Right ventricle myocardium superior (tissue), 1 donor: ENCODE results near the gene SEC22C. TPM values are rescaled to one million over a fixed set of nuclear protein-coding genes. Genes with fewer than 3 reads are reported as not detected.

Source experiments
- ATAC-seq: fragments of 200-7000 bp; cut with Tn5 transposase; one replicate; pipeline ENCODE4 v1.9.1; 2020; ENCODE audit warnings: mild to moderate bottlenecking; ENCODE audit not compliant: poor library complexity
- DNase-seq: peaks from one replicate; pipeline ENCODE4 v3.0.0-alpha.2; 2020
- intact Hi-C: fragments of 100-400 bp; cut with DNase I; formaldehyde crosslinking; loops from one replicate; pipeline ENCODE4 v1.11.2; 2022
- total RNA-seq: library from RNA; stranded (reverse); fragmentation: NEBNext Ultra II Directional; extraction: Animal tissue kit (Norgen Biotek cat#: 25700); gene quantifications from one replicate; pipeline ENCODE4 v1.2.1, GENCODE V29; 2021
- donor health status: DM: no; HTN: yes; CAD: no; lungs with severe emphysema.

SEC22C gene
- total RNA-seq, 1 donor from 2014 or later = 21.6 TPM

DNA sequence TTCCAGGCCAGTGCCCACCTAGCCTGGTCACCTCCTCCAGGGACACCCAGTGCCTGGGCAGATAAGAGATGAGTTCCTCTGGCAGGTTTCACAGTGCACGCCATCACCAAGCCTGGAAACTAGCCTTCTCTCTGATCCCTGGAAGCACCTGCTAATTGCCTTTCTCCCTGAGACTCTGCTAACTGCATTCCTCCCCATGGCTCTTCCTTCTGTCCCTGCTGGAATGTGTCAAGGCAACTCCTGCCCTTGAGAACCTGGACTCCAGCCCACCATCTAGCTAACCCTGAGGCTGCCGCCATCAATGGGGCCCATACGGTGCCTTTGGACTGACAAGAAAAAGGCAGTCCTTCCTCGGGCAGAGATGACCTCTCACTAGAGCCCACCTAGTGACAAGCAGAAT lies 60.9 kb downstream of the SEC22C start:
- no peak for ATAC-seq
- no peak for DNase-seq
- intact Hi-C loops = no loop called here

DNA sequence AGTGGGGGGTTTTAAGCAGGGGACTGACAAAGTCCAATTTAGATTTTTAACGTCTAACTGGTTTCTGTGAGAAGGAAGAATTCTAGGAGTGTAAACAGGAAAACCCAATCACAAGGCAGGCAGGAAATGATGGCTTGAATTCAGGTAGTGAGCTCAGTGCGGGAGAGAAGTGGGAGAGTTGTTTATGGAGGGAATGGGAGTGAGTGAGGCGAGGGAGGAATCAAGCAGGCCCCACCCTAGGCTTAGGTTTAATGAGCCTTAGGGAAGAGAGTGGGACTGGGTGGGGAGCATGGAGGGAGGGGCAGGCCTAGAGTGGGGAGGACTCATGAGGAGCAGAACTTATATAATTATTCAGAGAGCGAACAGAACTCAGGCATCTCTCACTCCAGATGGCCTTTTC lies 61.4 kb downstream of the SEC22C start:
- no peak for ATAC-seq
- intact Hi-C loops = no loop called here
- no peak for DNase-seq

DNA sequence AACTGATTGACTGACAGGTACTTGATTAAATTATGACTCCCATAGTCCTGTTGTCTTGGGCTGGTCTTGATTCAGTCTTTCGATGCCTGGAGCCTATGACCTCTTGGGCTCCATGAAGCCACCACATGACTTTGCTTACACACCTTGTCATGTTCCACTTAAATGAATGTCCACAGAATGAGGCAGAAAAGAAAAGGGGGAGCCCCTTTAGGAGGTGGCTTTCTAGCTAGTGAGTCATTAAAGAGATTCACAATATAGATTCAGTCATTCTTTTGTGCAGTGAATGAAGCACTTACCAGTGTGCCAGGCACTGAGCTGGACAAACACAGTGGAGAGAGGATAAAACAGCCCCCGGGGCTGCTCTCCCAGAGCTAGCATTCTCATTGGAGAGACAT lies 62.2 kb downstream of the SEC22C start:
- ATAC-seq = no peak
- intact Hi-C loops = no loop called here
- DNase-seq = peak; percentile 12

DNA sequence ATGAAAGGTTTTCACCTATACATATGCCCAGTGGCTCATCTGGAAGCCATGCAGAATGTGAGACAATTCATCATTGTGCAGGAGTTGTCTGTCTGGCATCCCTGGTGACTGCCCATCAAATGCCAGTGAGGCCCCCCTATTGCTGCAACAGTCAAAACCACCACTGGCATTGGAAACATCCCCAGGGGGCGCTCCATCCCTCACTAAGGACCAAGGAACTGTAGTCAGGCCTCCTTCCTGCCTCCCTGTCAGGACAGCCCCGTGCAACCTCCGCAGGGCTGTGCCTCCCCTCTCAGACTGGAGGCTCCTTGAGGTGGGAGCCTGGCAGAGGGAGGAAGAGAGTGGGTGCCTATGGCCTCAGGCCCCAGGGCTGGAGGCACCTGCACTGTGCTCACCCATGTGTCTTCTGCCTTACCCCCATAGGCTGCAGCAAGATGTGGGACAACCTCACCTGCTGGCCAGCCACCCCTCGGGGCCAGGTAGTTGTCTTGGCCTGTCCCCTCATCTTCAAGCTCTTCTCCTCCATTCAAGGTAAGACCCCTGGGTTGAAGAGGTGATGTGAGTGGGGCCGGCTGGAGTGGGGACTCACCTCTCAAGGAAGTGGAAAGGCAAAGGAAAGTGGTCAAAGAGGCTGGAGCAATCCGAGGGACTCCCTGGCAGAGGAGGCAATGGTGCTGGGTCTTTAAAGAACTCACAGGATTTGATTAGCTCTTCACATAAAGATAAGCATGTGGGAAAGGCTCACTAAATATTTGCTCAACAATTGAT lies 62.8 kb downstream of the SEC22C start:
- ATAC-seq (no peak), DNase-seq (peak; percentile 58)
- intact Hi-C loops = no loop called here

DNA sequence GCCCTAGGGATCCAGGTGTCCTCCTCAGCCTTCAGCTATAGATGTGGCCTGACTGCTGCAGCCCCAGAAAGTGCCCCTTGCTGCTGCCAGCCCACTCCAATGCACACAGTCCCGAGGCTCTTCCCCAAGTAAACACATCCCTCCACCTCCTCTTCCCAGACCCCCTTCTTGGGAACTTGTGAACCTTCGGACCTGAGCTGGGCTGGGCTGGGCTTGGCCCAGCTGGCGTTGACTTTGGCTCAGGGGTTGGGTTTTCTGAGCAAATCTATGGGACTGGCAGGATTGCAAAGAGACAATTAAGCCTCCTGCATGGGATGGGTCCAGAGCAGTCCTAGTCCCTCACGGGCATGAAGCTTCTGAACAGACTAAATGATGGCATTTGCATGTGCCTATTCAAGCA lies 64.7 kb downstream of the SEC22C start:
- intact Hi-C loops = no loop called here
- peak; percentile 6 for DNase-seq

DNA sequence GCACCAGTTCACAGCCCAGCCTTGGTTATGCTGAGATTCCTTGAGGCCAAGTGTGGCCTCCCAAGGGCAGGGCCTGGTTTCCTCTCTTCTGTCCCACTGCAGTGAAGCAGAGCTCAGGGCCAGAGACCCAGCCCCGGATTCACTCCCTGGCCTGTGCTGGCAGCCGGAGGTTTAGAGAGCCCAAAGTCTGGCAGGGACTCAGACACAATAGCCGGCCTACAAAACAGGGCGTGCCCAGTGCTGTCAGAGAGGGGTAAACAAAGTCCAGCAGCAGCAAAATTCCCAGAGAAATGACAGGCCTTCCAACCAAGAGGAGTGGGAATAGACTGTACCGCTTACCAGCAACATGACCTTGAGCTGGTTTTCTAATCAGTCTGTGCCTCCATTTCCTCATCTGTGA lies 65.3 kb downstream of the SEC22C start:
- ATAC-seq (no peak), DNase-seq (peak; percentile 36)
- intact Hi-C loops = no loop called here

More for the DNA sequence above, 64.7 kb downstream of the SEC22C start:
- ATAC-seq = no peak

DNA sequence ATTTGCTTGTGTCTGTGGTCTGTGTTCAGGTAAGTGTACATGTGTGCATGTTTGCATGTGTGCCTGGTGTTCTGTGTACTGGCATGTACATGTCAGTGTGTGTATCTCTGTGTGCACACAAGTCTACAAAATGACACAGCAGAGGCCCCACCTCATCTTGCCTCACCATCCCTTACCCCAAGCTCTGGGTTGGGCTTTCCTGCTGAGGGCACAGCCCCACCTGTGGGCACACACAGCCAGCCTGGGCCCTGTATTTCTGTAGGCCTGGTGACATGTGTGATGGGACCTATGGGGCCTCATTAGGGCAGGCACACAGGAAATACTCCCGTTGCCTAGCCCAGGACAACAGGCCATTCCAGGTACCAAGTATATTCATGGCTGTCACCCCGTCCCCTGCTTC lies 65.8 kb downstream of the SEC22C start:
- ATAC-seq (no peak), DNase-seq (peak; percentile 11)
- intact Hi-C loops = no loop called here

DNA sequence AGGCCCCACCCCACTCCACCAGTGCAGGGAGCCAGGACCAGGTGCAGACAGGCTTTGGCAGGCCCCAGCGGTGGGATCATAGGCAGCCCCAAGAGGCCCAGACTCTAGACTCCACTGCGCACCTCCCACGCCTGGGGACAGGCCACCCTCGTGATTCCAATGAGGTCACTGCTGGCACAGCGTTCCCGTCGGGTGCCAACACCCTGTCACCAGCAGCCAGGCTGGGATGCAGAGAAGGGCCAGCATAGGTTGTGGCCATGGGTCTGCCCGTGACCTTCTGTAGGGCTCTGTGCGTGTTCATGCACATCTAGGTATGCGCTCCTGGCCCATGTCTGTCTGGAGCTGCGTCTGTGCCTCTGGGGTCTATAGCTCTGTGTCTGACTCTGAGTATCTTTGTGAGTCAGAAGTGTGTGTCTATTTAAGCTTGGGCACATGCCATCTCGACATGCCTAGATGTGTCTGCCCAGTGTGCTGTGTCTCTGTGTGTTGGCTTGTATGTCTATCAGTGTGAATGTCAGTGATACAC lies 66.3 kb downstream of the SEC22C start:
- intact Hi-C loops = no loop called here
- ATAC-seq = peak; percentile 90
- DNase-seq = peak; percentile 83

DNA sequence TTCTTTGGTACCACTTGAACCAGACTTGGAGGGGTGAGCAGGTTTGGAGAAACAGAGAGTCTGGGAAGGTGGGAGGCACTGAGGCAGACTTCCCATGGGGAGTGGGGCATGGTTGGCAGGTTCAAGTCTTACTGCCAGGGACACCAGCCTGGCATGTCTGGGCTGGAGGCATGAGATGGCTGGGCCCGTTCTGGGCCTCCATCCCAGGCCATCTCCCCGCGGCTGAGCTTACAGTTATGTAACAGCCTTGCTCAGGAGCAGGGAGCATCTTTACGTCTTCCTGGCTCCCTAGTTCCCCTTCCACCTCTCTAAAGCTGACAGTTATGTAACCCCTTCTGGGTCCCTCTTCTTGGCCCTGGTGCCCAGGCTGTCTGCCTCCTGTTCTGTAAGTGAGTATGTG lies 66.9 kb downstream of the SEC22C start:
- intact Hi-C loops = loop anchor here (5.0 kb wide), 1 partner anchor 47 kb away; no protein-coding TSS in a partner anchor
- no peak for DNase-seq

DNA sequence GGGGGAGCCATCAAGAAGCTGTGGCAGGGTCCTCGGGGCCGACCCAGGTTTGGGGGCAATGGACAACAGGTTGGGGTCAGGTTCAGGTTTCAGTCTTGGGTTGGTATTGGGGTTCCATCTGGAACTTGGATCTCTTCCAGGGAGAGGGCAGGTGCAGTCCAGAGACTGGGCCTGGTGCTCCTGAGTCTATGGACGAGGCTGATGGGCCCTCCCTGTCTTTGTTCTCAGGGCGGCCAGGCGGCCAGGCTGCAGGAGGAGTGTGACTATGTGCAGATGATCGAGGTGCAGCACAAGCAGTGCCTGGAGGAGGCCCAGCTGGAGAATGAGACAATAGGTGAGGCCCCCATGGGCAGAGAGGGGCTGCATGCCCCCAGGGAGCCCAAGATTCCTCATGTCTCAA lies 68.2 kb downstream of the SEC22C start:
- DNase-seq (no peak), ATAC-seq (no peak)
- intact Hi-C loops = loop anchor here (5.0 kb wide), 1 partner anchor 49 kb away; no protein-coding TSS in a partner anchor

More for the DNA sequence above, 66.9 kb downstream of the SEC22C start:
- ATAC-seq = no peak

DNA sequence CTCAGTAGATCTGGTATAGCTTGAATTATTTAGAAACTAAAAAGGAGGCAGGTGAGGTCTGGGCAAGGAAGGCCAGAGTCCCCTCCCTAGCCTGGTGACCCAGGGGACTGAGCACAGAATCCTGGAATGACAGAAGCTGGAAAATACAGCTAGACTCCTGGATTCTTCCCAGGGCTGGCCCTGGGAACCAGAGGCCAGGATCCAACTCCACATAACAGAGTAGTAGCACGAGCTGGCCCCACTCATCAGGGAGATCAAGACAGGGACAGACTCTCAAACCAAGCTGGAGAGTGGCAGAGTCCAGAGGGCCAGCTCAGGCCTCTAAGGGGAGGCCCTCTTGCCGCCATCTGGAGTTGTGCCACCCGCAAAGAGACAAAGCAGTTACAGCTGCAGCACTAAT lies 68.6 kb downstream of the SEC22C start:
- ATAC-seq (no peak), DNase-seq (peak; percentile 45)
- intact Hi-C loops = loop anchor here (5.0 kb wide), 1 partner anchor 49 kb away; no protein-coding TSS in a partner anchor

DNA sequence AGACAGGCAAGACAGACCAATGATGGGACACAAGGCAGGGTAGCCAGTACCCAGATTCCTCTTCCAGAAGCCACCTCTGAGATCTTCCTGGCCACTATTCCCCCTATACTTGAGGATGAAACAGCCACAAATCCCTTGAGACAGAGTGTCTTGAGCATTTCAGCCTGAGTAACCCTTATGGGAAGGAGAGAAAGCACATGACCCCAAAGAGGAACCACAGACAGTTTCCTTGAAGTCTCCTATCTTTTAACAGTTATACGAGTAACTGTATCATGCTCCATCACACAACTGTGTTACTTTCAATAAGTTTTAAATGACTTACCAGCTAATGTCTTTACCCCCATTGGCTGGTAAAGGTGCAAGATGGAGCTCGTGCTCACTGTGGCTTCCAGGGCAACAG lies 70.0 kb downstream of the SEC22C start:
- DNase-seq (no peak), ATAC-seq (no peak)
- intact Hi-C loops = loop anchor here (5.0 kb wide), 1 partner anchor 51 kb away; no protein-coding TSS in a partner anchor

DNA sequence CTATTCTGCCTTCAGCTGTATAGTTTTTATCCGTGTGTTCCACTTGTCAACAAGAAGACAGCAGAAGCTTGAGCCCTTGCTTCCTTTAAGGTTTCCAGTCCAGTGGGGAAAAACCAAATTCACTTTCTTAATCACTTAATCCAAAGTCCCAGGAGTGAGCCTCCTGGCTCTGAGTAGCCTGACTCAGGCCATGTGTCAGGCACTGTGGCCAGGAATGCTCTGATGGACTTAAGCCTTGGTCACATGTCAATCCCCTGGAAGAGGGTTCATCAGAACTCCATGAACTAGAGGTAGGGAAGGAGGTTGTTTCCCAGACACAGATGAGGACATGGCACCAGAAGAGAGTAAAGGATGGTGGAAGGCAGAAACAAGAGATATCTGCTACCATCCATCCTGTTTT lies 70.6 kb downstream of the SEC22C start:
- no peak for ATAC-seq
- peak; percentile 38 for DNase-seq
- intact Hi-C loops = loop anchor here (5.0 kb wide), 1 partner anchor 51 kb away; no protein-coding TSS in a partner anchor

DNA sequence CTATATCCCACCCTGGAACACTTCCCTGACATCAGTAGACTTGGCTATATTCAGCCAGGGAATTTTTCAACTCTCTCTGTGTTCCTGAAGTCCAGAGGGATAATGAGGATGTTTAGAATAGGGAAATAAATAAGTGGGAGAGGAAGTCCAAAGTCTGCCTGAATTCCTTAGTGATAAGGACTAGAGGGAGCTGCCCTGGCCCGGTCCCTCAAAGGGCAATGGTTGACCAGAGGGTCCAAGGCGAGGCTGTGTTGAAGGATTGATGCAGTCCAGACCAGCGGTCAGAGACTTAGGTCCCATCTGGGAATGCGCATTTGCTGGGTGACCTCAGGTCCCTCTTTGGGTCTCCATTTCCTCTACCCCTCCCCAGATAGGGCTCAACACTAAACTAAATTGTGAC lies 71.4 kb downstream of the SEC22C start:
- DNase-seq (peak; percentile 34), ATAC-seq (no peak)
- intact Hi-C loops = loop anchor here (5.0 kb wide), 1 partner anchor 52 kb away; no protein-coding TSS in a partner anchor

DNA sequence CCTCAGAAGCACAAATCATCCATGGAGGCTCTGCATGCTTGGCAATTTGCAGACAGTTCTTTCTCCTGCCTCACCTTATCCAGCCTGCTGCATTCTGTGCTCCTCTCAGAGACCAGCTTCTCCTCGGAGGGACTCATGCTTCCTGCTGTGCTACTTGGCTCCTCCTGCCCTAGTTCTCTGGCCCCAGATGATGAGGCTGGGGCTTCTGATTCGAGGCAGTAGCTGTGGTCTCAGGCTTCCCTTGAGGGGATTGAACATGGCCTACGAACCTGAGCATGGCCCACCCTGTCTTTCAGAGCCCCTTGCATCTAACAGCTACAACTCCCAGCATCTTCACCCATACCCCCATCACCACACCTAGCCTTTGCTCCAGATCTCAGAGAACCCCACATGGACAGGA lies 72.7 kb downstream of the SEC22C start:
- ATAC-seq = no peak
- intact Hi-C loops = no loop called here
- peak; percentile 10 for DNase-seq

DNA sequence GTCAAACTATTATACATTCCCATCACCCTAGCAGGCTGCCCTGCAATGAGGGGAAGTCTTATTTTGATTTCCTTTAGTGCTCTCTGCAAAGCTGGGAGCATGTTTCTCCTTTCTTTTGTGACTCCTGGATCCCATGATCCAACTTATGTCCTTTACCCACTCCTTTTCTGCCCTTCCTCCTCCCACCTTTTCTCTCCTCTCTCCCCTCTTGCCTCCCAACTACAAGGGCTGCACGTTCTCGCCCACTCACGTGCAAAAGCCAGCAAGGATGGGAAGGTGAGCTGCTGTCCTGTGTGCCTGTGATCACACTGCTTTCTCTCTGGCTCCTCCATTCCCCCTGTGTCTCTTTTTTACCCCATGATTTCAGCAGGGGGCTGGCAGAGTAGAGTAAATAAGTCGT lies 73.2 kb downstream of the SEC22C start:
- intact Hi-C loops = no loop called here
- no peak for DNase-seq
- no peak for ATAC-seq

DNA sequence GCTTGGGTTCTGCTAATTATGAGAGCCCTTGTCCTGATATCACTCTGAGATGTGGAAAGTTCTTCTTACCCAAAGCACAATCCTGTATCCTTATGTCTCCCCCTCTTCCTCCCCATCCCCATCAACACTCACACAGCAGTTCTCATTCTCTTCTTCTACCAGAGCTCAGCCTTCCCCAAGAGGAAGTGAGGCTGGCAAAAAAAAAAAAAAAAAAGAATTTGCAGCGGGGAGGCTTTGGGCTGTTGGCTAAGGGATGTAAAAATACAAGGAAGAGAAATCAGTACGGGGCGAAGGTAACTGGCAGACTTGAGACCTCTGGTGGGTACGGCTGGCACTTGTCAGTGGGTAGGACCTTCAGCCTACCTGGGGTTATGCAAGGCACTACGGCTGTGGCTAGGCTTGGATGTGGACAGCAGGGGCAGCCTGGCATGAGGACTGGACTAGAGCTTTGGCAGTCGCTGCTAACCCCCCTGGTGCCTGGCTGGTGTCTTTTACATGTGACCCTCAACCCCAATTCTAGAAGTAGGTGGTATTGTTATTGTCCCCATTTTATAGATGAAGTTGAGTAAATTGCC lies 73.9 kb downstream of the SEC22C start:
- intact Hi-C loops = no loop called here
- DNase-seq (peak; percentile 20), ATAC-seq (no peak)

DNA sequence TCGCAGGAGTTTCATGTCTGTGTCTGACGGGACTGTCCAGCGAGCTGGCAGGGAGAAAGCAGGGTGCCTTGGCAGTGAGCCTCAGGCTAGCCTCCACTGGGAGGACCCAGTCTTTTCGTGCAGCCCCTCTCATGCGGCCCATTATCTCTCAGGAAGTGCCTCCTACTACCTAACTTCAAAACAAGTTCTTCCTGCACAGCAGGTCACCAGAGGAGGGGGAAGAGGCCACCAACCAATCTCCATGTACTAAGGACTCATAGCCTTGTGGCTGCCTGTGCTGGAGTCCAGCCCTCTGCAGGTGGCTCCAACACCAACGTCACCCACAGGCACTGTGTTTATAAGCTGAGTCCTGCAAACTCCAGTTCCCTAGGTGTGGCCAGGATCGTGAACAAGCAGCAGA lies 74.5 kb downstream of the SEC22C start:
- no peak for ATAC-seq
- no peak for DNase-seq
- intact Hi-C loops = no loop called here

DNA sequence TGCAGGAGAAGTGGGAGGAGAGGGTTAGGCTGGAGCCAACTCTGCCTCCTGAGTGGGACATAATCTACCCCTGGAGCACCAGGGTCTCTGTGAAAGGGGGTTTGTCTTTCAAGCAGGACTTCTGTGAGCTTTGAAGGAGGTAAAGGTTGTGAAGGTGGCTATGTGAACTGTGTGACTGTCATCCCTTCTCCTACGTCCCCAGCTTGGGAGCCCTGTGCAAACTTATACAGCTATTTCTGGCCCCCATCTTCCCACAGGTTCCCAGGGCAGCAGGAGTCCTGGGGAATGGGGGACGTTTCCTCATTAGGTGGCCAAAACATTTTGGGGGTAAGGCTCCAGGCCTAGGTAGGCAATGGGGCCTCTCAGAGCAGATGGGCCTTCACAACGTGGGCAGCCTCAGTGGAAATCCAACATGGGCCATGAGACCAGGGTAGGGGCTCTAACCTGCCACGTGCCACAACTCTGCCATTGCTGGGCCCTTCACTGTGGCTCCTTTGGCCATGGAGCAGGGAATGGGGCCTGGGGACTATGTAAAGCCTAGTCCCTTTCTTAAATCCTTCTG lies 75.8 kb downstream of the SEC22C start:
- no peak for ATAC-seq
- intact Hi-C loops = no loop called here
- no peak for DNase-seq
